Lung (tissue), 12 donors: ENCODE measurements around the gene FAT1. TPM values are rescaled to one million over a fixed set of nuclear protein-coding genes. Genes with fewer than 3 reads are reported as not detected.

Experiments used
- ATAC-seq: fragments of 200-7000 bp; cut with Tn5 transposase; one replicate; pipeline ENCODE4 v1.9.1; 2020; ENCODE audit warnings: moderate number of reproducible peaks; ENCODE audit not compliant: insufficient read depth, low FRiP score
- DNase-seq, 3 donors: peaks; one replicate each; pipeline ENCODE4 v3.0.0-alpha.2; 2013 to 2017
- H3K27ac ChIP-seq, 2 donors: one replicate each; pipeline ENCODE4 v1.5.1; 2013; ENCODE audit warnings: mild to moderate bottlenecking in 2 of 2, moderate library complexity in 2 of 2, control low read depth in 1 of 2, inconsistent platforms in 1 of 2, low read depth in 1 of 2, low read length in 1 of 2
- H3K27me3 ChIP-seq, 3 donors: one replicate each; pipeline ENCODE4 v1.5.1; 2013; ENCODE audit warnings: low read length in 2 of 3; ENCODE audit not compliant: control insufficient read depth in 3 of 3, insufficient read depth in 3 of 3
- H3K36me3 ChIP-seq, 4 donors: one replicate each; pipeline ENCODE4 v1.5.1; 2013; ENCODE audit warnings: low read length in 4 of 4, mild to moderate bottlenecking in 1 of 4, moderate library complexity in 1 of 4; ENCODE audit not compliant: control insufficient read depth in 4 of 4, insufficient read depth in 4 of 4
- H3K4me1 ChIP-seq, 5 donors: one replicate each; pipeline ENCODE4 v1.5.1; 2013; ENCODE audit warnings: low read length in 5 of 5, mild to moderate bottlenecking in 2 of 5, moderate library complexity in 1 of 5; ENCODE audit not compliant: control insufficient read depth in 5 of 5, insufficient read depth in 5 of 5
- H3K4me3 ChIP-seq: one replicate; pipeline ENCODE4 v1.5.1; 2013; ENCODE audit warnings: mild to moderate bottlenecking, control low read depth, moderate library complexity
- H3K9ac ChIP-seq, 2 donors: one replicate each; pipeline ENCODE4 v1.5.1; 2013; ENCODE audit warnings: low read length in 2 of 2, control low read depth in 1 of 2; ENCODE audit not compliant: insufficient read depth in 1 of 2
- H3K9me3 ChIP-seq, 4 donors: one replicate each; pipeline ENCODE4 v1.5.1; 2013; ENCODE audit warnings: low read length in 3 of 4, mild to moderate bottlenecking in 1 of 4, moderate library complexity in 1 of 4; ENCODE audit not compliant: control insufficient read depth in 4 of 4, insufficient read depth in 3 of 4
- CTCF ChIP-seq: IDR thresholded peaks from 2 replicates; pipeline ENCODE4 v1.5.1; 2012; ENCODE audit warnings: mild to moderate bottlenecking; ENCODE audit errors: control extremely low read depth, extremely low read depth
- WGBS, 2 donors: extraction: QIAGEN DNeasy Blood & Tissue Kit; methylation state at CpG; one replicate each; pipeline ENCODE4 v1.1.7; 2013; 5-methylcytosine and 5-hydroxymethylcytosine counted together
- polyA plus RNA-seq, 2 donors: library from polyadenylated mRNA; stranded (reverse); fragments of 200-250 nt; gene quantifications; one replicate each; pipeline ENCODE4 v1.2.1, GENCODE V29; 2013
- total RNA-seq, 2 donors: library from RNA; depleted of rRNA in 1 of 2; stranded (reverse); fragments of >200 nt in 1 of 2; gene quantifications; one replicate each; pipeline ENCODE4 v1.2.1, GENCODE V29; 2014 to 2021
- donor health status: control.
- donor health status: control.
- donor health status: Bipolar disorder and iron deficiency.
- donor health status: healthy.
- donor health status: DM: yes; HTN: yes; CAD: no.

FAT1 gene
- total and polyA plus RNA-seq, 4 donors: 19.4 to 318 (median 72.3) TPM

GRCh38 chr4:186719925-186720694, 3.5 kb downstream of the FAT1 start:
- no peak for TF ChIP-seq CTCF
- no peak overlapping the region for H3K27ac ChIP-seq
- ATAC-seq: no peak
- no peak overlapping the region for H3K4me3 ChIP-seq
- no peak overlapping the region for H3K9ac ChIP-seq
- no peaks in the 10 kb centered on the region for H3K27me3 ChIP-seq
- peaks cover 0 to 7% (median 1%) of the 10 kb centered on the region in 4 donors for H3K36me3 ChIP-seq
- WGBS, 2 donors: 75 to 82% methylated on average over 4 of the region's 4 CpGs
- peaks cover 0 to 8% (median 5%) of the 10 kb centered on the region in 5 donors for H3K4me1 ChIP-seq
- no peak for DNase-seq
- peaks cover 0 to 9% (median 3%) of the 10 kb centered on the region in 4 donors for H3K9me3 ChIP-seq

- no peak for TF ChIP-seq CTCF
- H3K27ac ChIP-seq: peak overlapping the region in 1 of 2 donors; percentile 46
- H3K9ac ChIP-seq: no peak overlapping the region
Measured at GRCh38 chr4:186717556-186717955, 6.1 kb downstream of the FAT1 start.

GRCh38 chr4:186715077-186715476, 8.6 kb downstream of the FAT1 start:
- Histone ChIP-seq H3K27ac (no peak overlapping the region), H3K4me1 (peaks cover 0 to 19% (median 0%) of the 10 kb centered on the region in 5 donors), H3K27me3 (no peaks in the 10 kb centered on the region), H3K36me3 (peaks cover 0 to 7% (median 1%) of the 10 kb centered on the region in 4 donors), H3K9me3 (peaks cover 0 to 9% (median 1%) of the 10 kb centered on the region in 4 donors), H3K9ac (no peak overlapping the region), H3K4me3 (no peak overlapping the region)
- DNase-seq (no peak), ATAC-seq (no peak)
- no peak for TF ChIP-seq CTCF
- 82 to 91% methylated on average over 5 of the region's 5 CpGs for WGBS, 2 donors

More at GRCh38 chr4:186717556-186717955, 6.1 kb downstream of the FAT1 start:
- Histone ChIP-seq H3K36me3 (peaks cover 0 to 7% (median 1%) of the 10 kb centered on the region in 4 donors), H3K4me1 (peaks cover 0 to 15% (median 6%) of the 10 kb centered on the region in 5 donors), H3K27me3 (no peaks in the 10 kb centered on the region), H3K9me3 (peaks cover 0 to 9% (median 3%) of the 10 kb centered on the region in 4 donors), H3K4me3 (no peak overlapping the region)
- no peak for DNase-seq
- ATAC-seq: no peak
- WGBS, 2 donors: 93 to 96% methylated on average over 4 of the region's 4 CpGs
